DND-41 (cell line): ENCODE data around the gene MRPL55.

Experiments
- ATAC-seq: fragments of 200-7000 bp; cut with Tn5 transposase; 3 replicates; pipeline ENCODE4 v1.9.1; 2021; ENCODE audit warnings: low read depth; ENCODE audit not compliant: insufficient read depth
- DNase-seq: peaks from one replicate; pipeline ENCODE4 v3.0.0-alpha.2; 2020
- H2AFZ ChIP-seq: 2 replicates; pipeline ENCODE4 v1.6.0; 2012; ENCODE audit warnings: low read depth, low read length
- H3K27ac ChIP-seq: 2 replicates; pipeline ENCODE4 v1.5.1; 2012; ENCODE audit warnings: low read length, inconsistent platforms
- H3K27me3 ChIP-seq: fragments of 200-600 bp; sonication (generic); 2 replicates; pipeline ENCODE4 v1.6.0; 2012; ENCODE audit warnings: low read length, mild to moderate bottlenecking, inconsistent platforms; ENCODE audit not compliant: insufficient read depth, poor library complexity
- H3K36me3 ChIP-seq: 2 replicates; pipeline ENCODE4 v1.5.1; 2012; ENCODE audit warnings: low read length, inconsistent platforms; ENCODE audit not compliant: insufficient read depth
- H3K4me1 ChIP-seq: 2 replicates; pipeline ENCODE4 v1.5.1; 2012; ENCODE audit warnings: mild to moderate bottlenecking, low read length; ENCODE audit not compliant: insufficient read depth
- H3K4me2 ChIP-seq: 2 replicates; pipeline ENCODE4 v1.6.0; 2012; ENCODE audit warnings: mild to moderate bottlenecking, moderate library complexity, low read length, inconsistent platforms; ENCODE audit not compliant: insufficient read depth
- H3K4me3 ChIP-seq, 2 experiments: fragments of 200-600 bp in 1 of 2; shearing (Covaris generic) in 1 of 2; 2 replicates each; pipeline ENCODE4 v1.5.1; 2012 to 2016; ENCODE audit warnings: inconsistent platforms in 2 of 2, low read length in 2 of 2, mild to moderate bottlenecking in 2 of 2, low read depth in 1 of 2, moderate library complexity in 1 of 2
- H3K79me2 ChIP-seq: 2 replicates; pipeline ENCODE4 v1.6.0; 2012; ENCODE audit warnings: low read length, inconsistent platforms; ENCODE audit not compliant: insufficient read depth
- H3K9ac ChIP-seq: 2 replicates; pipeline ENCODE4 v1.6.0; 2012; ENCODE audit warnings: low read depth, mild to moderate bottlenecking, inconsistent platforms, low read length, moderate library complexity
- H3K9me3 ChIP-seq: 2 replicates; pipeline ENCODE4 v1.5.1; 2012; ENCODE audit warnings: low read length, moderate library complexity, mild to moderate bottlenecking, inconsistent platforms; ENCODE audit not compliant: insufficient read depth, severe bottlenecking
- H4K20me1 ChIP-seq: 2 replicates; pipeline ENCODE4 v1.6.0; 2012; ENCODE audit warnings: low read length; ENCODE audit not compliant: insufficient read depth
- EZH2 ChIP-seq: IDR thresholded peaks from 3 replicates; pipeline ENCODE4 v1.6.1; 2012; ENCODE audit warnings: borderline replicate concordance, low read depth, mild to moderate bottlenecking, moderate library complexity, low read length, inconsistent platforms; ENCODE audit not compliant: severe bottlenecking
- TF ChIP-seq, protein P1 (sequence below): IDR thresholded peaks from 2 replicates; pipeline ENCODE4 v1.5.1; 2012; ENCODE audit warnings: borderline replicate concordance, low read length, moderate library complexity, mild to moderate bottlenecking; ENCODE audit not compliant: poor library complexity, severe bottlenecking; ENCODE audit errors: extremely low read depth

MRPL55 gene

DNA sequence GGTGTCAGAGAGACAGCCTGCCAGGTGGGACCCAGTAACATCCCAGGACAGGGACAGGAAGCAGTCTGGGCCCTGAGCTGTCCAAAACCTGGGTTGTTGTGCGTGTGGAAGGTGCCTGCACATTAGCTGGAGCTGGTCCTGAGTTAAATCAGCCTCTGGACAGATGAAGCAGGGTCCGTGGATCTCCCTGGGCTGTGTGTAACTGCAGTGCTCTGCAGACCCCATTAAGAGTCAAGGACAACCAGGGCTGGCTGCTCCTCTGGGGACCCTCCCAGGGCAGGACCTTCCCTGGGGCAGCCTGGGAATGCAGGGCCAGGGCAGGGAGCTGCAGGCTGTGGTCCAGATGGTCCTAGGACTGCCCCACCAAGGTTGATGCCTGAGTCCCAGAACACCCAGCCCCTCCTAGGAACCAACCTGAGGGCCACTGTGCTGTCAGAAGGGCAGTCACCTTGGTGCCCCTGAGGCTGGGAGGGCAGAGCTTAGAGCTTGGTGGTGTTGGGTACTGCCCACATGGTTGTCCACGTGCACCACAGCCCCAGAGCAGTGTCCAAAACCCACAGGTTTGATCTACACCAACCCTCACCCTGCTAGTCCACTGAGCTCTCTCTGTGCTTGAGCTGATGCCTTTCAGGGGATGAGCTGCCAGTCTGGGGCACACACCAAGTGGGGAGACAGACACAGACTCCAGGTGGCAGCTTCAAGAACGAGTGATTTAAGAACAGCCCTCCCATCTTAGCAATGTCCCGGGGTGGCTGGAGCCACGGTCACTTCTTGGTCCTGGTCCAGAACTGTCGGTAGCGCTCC, 2.9 kb downstream of the MRPL55 start:
- Histone ChIP-seq H3K4me3 (no peak overlapping the region), H3K36me3 (peaks cover 31% of the 10 kb centered on the region), H3K4me1 (peaks cover 61% of the 10 kb centered on the region), H3K27me3 (no peaks in the 10 kb centered on the region), H4K20me1 (peaks cover 15% of the 10 kb centered on the region), H3K9me3 (no peaks in the 10 kb centered on the region), H3K4me2 (no peak overlapping the region), H3K9ac (no peak overlapping the region), H3K79me2 (peaks cover 57% of the 10 kb centered on the region), H3K27ac (no peak overlapping the region), H2AFZ (no peak overlapping the region)
- ATAC-seq (no peak), DNase-seq (no peak)
- TF ChIP-seq, protein P1, sequence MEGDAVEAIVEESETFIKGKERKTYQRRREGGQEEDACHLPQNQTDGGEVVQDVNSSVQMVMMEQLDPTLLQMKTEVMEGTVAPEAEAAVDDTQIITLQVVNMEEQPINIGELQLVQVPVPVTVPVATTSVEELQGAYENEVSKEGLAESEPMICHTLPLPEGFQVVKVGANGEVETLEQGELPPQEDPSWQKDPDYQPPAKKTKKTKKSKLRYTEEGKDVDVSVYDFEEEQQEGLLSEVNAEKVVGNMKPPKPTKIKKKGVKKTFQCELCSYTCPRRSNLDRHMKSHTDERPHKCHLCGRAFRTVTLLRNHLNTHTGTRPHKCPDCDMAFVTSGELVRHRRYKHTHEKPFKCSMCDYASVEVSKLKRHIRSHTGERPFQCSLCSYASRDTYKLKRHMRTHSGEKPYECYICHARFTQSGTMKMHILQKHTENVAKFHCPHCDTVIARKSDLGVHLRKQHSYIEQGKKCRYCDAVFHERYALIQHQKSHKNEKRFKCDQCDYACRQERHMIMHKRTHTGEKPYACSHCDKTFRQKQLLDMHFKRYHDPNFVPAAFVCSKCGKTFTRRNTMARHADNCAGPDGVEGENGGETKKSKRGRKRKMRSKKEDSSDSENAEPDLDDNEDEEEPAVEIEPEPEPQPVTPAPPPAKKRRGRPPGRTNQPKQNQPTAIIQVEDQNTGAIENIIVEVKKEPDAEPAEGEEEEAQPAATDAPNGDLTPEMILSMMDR: no peak
- TF ChIP-seq EZH2: no peak

DNA sequence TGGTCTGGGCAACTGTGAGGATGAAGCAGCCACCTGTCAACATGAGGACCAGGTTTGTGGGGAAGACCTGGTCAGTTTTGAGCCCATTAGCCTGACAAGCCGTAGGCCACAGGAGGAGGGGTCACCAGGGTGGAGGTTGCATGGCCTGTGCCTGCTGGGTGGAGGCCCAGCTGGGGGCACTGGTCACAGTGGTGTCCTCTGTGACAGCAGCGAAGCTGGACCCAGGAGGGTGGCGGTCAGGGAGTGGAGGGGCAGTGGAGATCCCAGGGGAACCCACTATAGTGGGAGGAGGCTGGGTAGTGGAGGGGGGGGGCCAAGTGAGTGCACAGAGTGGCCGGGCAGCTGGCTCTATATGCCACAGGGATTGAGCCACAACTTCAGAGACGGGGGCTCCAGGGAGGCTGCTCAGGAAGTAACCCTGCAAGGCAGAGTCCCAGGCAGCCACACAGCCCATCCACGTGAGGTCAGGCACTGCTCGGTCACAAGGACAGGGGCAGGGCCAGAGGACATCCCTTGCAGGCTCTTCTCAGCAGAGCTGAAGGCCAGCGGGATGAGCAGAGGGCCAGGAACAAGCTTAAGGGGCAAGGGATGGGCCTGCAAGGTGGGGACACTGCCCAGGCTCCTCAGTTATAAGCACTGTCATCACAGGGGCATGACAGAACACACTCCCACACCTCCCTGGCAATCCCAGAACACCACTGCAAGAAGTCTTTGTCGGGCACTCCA, 3.7 kb downstream of the MRPL55 start:
- Histone ChIP-seq H4K20me1 (peaks cover 21% of the 10 kb centered on the region), H3K36me3 (peaks cover 37% of the 10 kb centered on the region), H3K27me3 (no peaks in the 10 kb centered on the region), H3K9ac (0 out of 2 replicates have a peak overlapping the region, but pooled peaks have one; percentile 78), H2AFZ (no peak overlapping the region), H3K4me1 (peaks cover 64% of the 10 kb centered on the region), H3K79me2 (peaks cover 61% of the 10 kb centered on the region), H3K27ac (no peak overlapping the region), H3K9me3 (no peaks in the 10 kb centered on the region), H3K4me2 (no peak overlapping the region), H3K4me3 (no peak overlapping the region)
- ATAC-seq: no peak
- DNase-seq: no peak
- TF ChIP-seq EZH2: no peak
- TF ChIP-seq, protein P1: no peak

DNA sequence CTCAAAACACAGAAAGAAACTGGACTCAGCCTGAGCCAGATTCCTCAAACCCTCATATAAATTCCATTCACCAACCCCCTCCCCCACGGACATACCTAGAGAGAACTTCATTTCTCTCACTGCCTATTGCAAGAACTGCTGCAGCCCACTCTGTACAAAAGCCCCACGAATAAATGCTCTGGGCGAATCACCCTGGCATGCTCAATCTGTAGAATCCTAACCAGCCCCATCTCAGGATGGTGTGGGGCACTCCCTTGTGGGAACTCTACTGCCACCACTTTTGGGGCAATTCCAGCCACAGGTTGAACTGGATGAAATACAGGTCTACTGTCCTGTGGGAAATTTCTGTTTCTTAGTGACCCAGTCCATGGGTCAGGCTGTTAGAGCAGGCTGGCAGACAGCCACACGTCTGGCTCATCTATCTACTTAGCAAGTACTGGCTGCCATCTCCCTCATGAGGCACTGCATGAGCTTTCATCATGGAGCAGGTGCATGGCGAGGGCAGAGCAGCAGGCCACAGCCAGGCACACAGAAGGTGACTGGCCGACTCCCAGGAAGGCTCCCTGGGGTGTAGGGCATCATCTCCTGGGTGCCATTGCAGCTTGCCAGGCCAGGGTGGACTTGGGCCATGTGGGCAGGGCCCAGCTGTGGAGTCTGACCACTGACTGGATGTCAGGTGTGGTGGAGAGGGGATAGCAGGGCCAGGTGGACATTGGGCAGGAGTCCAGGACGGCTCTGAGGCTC, 4.4 kb downstream of the MRPL55 start:
- H3K4me3 ChIP-seq: peak overlapping the region in 1 of 2 experiments; percentile 95; a peak in 2 of 4 replicates
- H3K9ac ChIP-seq: peak overlapping the region; percentile 78; the same call in 1 of the 2 replicates
- H3K27me3 ChIP-seq: no peaks in the 10 kb centered on the region
- H3K36me3 ChIP-seq: peaks cover 42% of the 10 kb centered on the region
- no peaks in the 10 kb centered on the region for H3K9me3 ChIP-seq
- H3K27ac ChIP-seq: peak overlapping the region; percentile 80; the same call in 1 of the 2 replicates
- no peak overlapping the region for H2AFZ ChIP-seq
- DNase-seq: no peak
- peaks cover 27% of the 10 kb centered on the region for H4K20me1 ChIP-seq
- peak overlapping the region; percentile 73 for H3K4me2 ChIP-seq
- TF ChIP-seq EZH2: no peak
- TF ChIP-seq, protein P1: no peak
- H3K79me2 ChIP-seq: peaks cover 60% of the 10 kb centered on the region
- H3K4me1 ChIP-seq: peaks cover 57% of the 10 kb centered on the region
- no peak for ATAC-seq
